T-cell (primary cell): ENCODE results near the gene ATP5F1D. TPM values are rescaled to one million over a fixed set of nuclear protein-coding genes. Genes with fewer than 3 reads are reported as not detected.

Experiments
- ATAC-seq, 4 experiments: fragments of 200-7000 bp in 3 of 4; fragments of 150-1000 bp in 1 of 4; cut with Tn5 transposase; replicated peaks in 1 of 4; 1 replicate in 3 of 4; 2 replicates in 1 of 4; pipeline ENCODE4 v1.10.0; 2021; ENCODE audit warnings: moderate library complexity in 3 of 4, mild to moderate bottlenecking in 2 of 4, moderate number of reproducible peaks in 1 of 4
- CTCF ChIA-PET, 2 donors: fragments of 300-600 bp; sonication (Branson Sonifier 250); formaldehyde crosslinking; loops; one replicate each; lab custom pipeline; 2022; ENCODE audit warnings: antibody characterized with exemption in 2 of 2; lab: Charles Lee
- POLR2A ChIA-PET, 2 donors: fragments of 300-600 bp; sonication (Branson Sonifier 250); formaldehyde crosslinking; loops; one replicate each; lab custom pipeline; 2022; ENCODE audit warnings: antibody characterized with exemption in 2 of 2; lab: Charles Lee
- DNase-seq, 35 experiments: peaks; one replicate each; pipeline versions ENCODE4 v3.0.0 to v3.0.0-alpha.2; 2013 to 2023
- H3K27ac ChIP-seq: one replicate; pipeline ENCODE4 v1.5.1; 2013; ENCODE audit warnings: low read length
- H3K27me3 ChIP-seq, 2 experiments: replicated peaks in 1 of 2; 1 replicate in 1 of 2; 2 replicates in 1 of 2; pipeline versions ENCODE4 v1.6.1 to v1.7.0; 2013; ENCODE audit warnings: low read length in 1 of 2, mixed read lengths in 1 of 2; ENCODE audit not compliant: control insufficient read depth in 2 of 2, insufficient read depth in 2 of 2; ENCODE audit errors: extremely low read depth in 1 of 2
- H3K36me3 ChIP-seq, 2 donors: 1 replicate in 1 of 2; 2 replicates in 1 of 2; pipeline versions ENCODE4 v1.6.1 to v1.7.0; 2013; ENCODE audit warnings: low read length in 1 of 2; ENCODE audit not compliant: control insufficient read depth in 2 of 2, insufficient read depth in 1 of 2; ENCODE audit errors: extremely low read depth in 1 of 2
- H3K4me1 ChIP-seq, 2 experiments: 1 replicate in 1 of 2; 2 replicates in 1 of 2; pipeline versions ENCODE4 v1.6.1 to v1.7.0; 2013; ENCODE audit warnings: low read length in 2 of 2, mixed read lengths in 1 of 2; ENCODE audit not compliant: insufficient read depth in 2 of 2, control insufficient read depth in 1 of 2; ENCODE audit errors: extremely low read depth in 1 of 2
- H3K4me3 ChIP-seq, 2 donors: 1 replicate in 1 of 2; 2 replicates in 1 of 2; pipeline versions ENCODE4 v1.5.1 to v1.7.0; 2013; ENCODE audit warnings: mild to moderate bottlenecking in 2 of 2, low read length in 1 of 2, moderate library complexity in 1 of 2; ENCODE audit not compliant: control insufficient read depth in 1 of 2; ENCODE audit errors: extremely low read depth in 1 of 2
- H3K9me3 ChIP-seq: 2 replicates; pipeline ENCODE4 v1.7.0; 2013
- H3K27ac Mint-ChIP-seq, 2 donors: one replicate each; pipeline ENCODE4 v1.8.0; 2020 to 2021; ENCODE audit warnings: mild to moderate bottlenecking in 2 of 2, mixed read lengths in 2 of 2
- H3K27me3 Mint-ChIP-seq, 2 donors: one replicate each; pipeline ENCODE4 v1.8.0; 2021 to 2022; ENCODE audit warnings: mixed read lengths in 2 of 2
- H3K36me3 Mint-ChIP-seq: one replicate; pipeline ENCODE4 v1.8.0; 2021; ENCODE audit warnings: mixed read lengths
- H3K4me1 Mint-ChIP-seq, 3 donors: one replicate each; pipeline ENCODE4 v1.8.0; 2020 to 2022; ENCODE audit warnings: mixed read lengths in 3 of 3, mild to moderate bottlenecking in 1 of 3
- H3K4me3 Mint-ChIP-seq, 3 donors: one replicate each; pipeline ENCODE4 v1.8.0; 2020 to 2022; ENCODE audit warnings: mild to moderate bottlenecking in 3 of 3, mixed read lengths in 3 of 3, moderate library complexity in 3 of 3
- H3K9me3 Mint-ChIP-seq, 3 donors: one replicate each; pipeline ENCODE4 v1.8.0; 2020 to 2022; ENCODE audit warnings: mixed read lengths in 3 of 3
- WGBS: methylation state at CpG from one replicate; pipeline ENCODE4 v1.1.5; 2013; ENCODE audit warnings: missing lambda C conversion rate; ENCODE audit not compliant: insufficient coverage; 5-methylcytosine and 5-hydroxymethylcytosine counted together
- total RNA-seq, 35 experiments: library from RNA in 6 of 35; stranded (reverse) in 6 of 35; fragments of 120-200 nt in 1 of 35; gene quantifications; one replicate each; pipeline versions ENCODE4 v1.2.1 to v1.2.4 and lab custom pipeline; 2013 to 2026

ATP5F1D gene
- total RNA-seq, 5 donors from 2014 or later (not counting 1 experiment from before 2014, with no cell fraction given), result 117 to 233 (median 155) TPM

DNA sequence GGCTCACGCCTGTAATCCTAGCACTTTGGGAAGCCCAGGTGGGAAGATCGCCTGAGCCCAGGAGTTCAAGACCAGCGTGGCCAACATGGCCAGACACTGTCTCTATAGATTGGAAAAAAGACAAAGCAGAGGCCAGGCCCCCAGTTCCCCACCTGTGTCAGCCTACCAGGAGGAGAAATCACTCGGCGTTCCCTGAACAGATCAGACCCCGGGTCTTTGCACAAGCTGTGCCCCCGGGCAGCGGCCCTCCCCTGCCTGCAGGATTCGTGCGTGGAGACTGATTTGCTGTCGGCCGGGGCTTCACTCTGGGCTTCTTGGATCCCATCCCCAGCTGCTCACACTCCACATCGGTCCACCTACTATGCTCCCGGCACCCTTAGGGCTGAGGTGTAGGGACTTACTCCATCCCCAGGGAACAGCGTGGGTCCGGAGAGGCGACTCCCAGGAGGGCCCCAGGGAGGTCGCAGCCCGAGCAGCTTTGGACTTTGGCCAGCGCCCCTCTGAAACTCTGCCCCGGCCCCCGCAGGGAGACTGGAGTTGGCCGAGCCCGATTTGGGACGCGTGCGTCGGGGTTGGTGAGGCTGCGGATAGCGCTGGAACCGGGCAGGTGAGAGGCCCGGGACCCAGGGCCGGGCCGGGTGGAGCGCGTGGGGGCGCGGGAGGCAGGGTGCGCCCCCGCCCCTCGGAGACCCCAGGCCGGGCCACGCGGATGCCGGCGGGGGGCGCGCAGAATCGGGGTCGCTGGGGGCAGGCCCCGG lies 43.6 kb downstream of the ATP5F1D start:
- no peak for DNase-seq
- POLR2A ChIA-PET, result no interaction called here
- peaks cover 0 to 11% of the 10 kb centered on the region in 2 experiments for H3K4me1 ChIP-seq
- CTCF ChIA-PET, result no interaction called here
- Mint-ChIP-seq H3K9me3 (no peaks in the 10 kb centered on the region), H3K4me1 (peaks cover 7 to 13% (median 10%) of the 10 kb centered on the region in 3 donors), H3K27ac (no peak overlapping the region), H3K4me3 (peak overlapping the region; percentile 25 to 62 (median 26)), H3K36me3 (peaks cover 3% of the 10 kb centered on the region), H3K27me3 (peaks cover 18 to 36% of the 10 kb centered on the region in 2 donors)
- H3K36me3 ChIP-seq, result no peaks in the 10 kb centered on the region
- no peak overlapping the region for H3K4me3 ChIP-seq
- ATAC-seq, result no peak
- 21% methylated on average over 49 of the region's 51 CpGs for WGBS
- H3K27ac ChIP-seq, result no peak overlapping the region
- H3K9me3 ChIP-seq, result no peaks in the 10 kb centered on the region
- peaks cover 0 to 65% of the 10 kb centered on the region in 2 experiments for H3K27me3 ChIP-seq

GRCh38 chr19:1285737-1286360 lies 44.3 kb downstream of the ATP5F1D start, which contains the start of gene EFNA2:
Gene EFNA2 (plus strand): TSS chr19:1285873. CDS start chr19:1286169, 296 bp downstream.
- Histone ChIP-seq H3K4me3 (no peak within 1 kb of the TSS), H3K4me1 (peaks cover 0 to 10% of the 10 kb centered on the region in 2 experiments), H3K27me3 (peaks cover 0 to 72% of the 10 kb centered on the region in 2 experiments), H3K27ac (no peak within 1 kb of the TSS), H3K36me3 (no peaks in the 10 kb centered on the region), H3K9me3 (no peaks in the 10 kb centered on the region)
- Mint-ChIP-seq H3K4me1 (peaks cover 7 to 10% (median 8%) of the 10 kb centered on the region in 3 donors), H3K36me3 (no peaks in the 10 kb centered on the region), H3K4me3 (peak within 1 kb of the TSS; percentile 36 to 62 (median 45)), H3K9me3 (no peaks in the 10 kb centered on the region), H3K27me3 (peaks cover 18 to 38% of the 10 kb centered on the region in 2 donors), H3K27ac (no peak within 1 kb of the TSS)
- POLR2A ChIA-PET, result no interaction called here
- CTCF ChIA-PET, result no interaction called here
- under 1% methylated on average over 108 of the region's 113 CpGs for WGBS
- DNase-seq (no peak), ATAC-seq (peak in 2 of 4 experiments; percentile 17 to 19)

DNA sequence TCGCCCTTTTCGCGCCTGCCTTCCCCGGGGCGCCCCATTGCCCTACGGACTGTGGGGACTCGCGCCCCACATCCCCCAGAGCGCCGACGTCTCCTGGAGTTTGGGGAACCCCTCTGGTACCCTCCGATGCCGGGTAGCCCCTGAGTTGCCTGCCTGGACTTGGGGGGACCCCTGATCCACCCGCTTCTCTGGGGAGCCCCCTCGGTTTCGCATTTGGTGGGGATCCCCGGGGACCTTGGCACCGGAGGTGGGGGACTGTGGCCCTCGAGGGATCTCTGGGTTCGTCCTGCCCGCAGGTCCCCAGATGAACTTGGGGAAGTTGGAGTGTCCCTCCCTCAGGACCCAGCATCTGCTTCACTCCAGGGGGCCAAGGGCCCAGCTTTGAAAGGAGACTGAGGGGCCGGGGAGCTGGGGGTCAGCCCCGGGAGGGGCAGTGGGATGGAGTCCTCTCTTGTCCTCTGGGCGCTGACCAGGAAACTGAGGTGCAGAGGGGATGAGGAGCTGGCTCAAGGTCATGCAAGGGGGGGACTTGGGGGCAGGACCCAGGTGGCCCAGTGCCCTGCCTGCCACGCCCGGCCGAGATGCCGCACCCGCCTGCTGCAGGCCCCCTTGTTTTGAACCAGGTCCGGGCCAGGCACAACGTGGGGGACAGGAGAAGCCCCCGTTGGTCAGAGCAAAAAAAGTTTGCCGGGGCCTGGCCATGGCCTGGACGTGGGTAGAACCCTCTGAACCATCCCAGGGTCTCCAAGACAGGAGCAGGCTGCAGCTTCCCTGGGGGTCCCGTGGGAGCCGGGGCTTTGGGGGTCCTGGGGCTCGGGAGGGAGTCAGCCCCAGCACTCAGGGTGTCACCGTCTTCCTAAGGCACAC lies 45.2 kb downstream of the ATP5F1D start:
- peaks cover 7 to 10% (median 8%) of the 10 kb centered on the region in 3 donors for H3K4me1 Mint-ChIP-seq
- ATAC-seq, result no peak
- ChIA-PET POLR2A (no interaction called here), CTCF (no interaction called here)
- H3K4me3 Mint-ChIP-seq, result peak overlapping the region; percentile 36 to 62 (median 45)
- no peak overlapping the region for H3K27ac Mint-ChIP-seq
- peaks cover 0 to 10% of the 10 kb centered on the region in 2 experiments for H3K4me1 ChIP-seq
- 46% methylated on average over 29 of the region's 38 CpGs for WGBS
- no peak overlapping the region for H3K27ac ChIP-seq
- no peak for DNase-seq
- peaks cover 18 to 40% of the 10 kb centered on the region in 2 donors for H3K27me3 Mint-ChIP-seq
- H3K27me3 ChIP-seq, result peaks cover 0 to 81% of the 10 kb centered on the region in 2 experiments
- no peak overlapping the region for H3K4me3 ChIP-seq
- no peaks in the 10 kb centered on the region for H3K36me3 Mint-ChIP-seq
- H3K9me3 Mint-ChIP-seq, result no peaks in the 10 kb centered on the region
- no peaks in the 10 kb centered on the region for H3K36me3 ChIP-seq
- H3K9me3 ChIP-seq, result no peaks in the 10 kb centered on the region

DNA sequence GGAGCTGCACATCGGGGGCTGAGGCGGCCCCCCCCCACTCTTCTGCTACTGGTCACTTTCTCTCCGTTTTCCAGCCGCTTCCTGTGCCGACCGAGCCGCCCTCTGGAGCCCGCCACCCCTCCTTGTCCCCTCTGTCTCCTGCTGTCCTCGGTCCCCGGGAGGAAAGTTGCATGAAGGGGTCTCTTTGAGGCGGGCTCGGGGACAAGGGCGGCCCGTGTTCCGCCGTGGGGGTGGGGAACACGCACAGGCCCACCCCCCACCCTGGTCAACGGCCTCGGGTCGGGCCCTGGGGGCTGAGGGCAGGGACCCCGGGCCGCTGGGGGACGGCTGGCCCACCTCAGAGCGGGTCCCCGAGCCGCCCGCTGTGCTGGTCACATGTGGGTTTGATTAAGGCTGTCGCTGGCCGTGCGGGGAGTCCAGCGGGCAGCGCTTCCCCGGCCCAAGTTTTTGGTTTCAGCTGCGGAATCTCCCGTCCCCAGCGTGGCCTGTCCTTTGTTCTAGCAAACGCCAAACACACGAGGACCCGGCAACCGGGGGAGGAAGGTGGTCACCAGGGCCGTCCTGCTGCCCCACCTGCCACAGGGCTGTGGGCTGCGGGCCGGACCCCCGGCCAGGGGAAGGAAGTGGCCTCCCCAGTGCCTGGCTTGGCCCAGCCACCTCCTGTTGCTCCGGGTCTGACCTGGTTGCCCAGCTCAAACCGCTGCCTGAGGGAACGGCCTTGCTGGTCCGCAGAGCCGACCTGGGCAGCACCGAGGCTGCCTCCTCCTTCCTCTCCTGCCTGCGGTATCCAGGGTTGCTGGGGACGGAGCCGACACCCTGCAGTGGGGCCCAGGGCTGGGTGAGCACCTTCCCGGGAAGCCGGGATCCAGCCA lies 46.0 kb downstream of the ATP5F1D start:
- DNase-seq (no peak), ATAC-seq (no peak)
- Histone ChIP-seq H3K36me3 (no peaks in the 10 kb centered on the region), H3K27me3 (peaks cover 0 to 90% of the 10 kb centered on the region in 2 experiments), H3K4me1 (peaks cover 0 to 10% of the 10 kb centered on the region in 2 experiments), H3K9me3 (no peaks in the 10 kb centered on the region), H3K4me3 (no peak overlapping the region), H3K27ac (no peak overlapping the region)
- ChIA-PET POLR2A (no interaction called here), CTCF (no interaction called here)
- 28% methylated on average over 44 of the region's 55 CpGs for WGBS
- Mint-ChIP-seq H3K4me3 (no peak overlapping the region), H3K36me3 (no peaks in the 10 kb centered on the region), H3K9me3 (no peaks in the 10 kb centered on the region), H3K4me1 (peaks cover 7 to 10% (median 8%) of the 10 kb centered on the region in 3 donors), H3K27me3 (peaks cover 25 to 46% of the 10 kb centered on the region in 2 donors), H3K27ac (no peak overlapping the region)

- Histone ChIP-seq H3K4me3 (no peak overlapping the region), H3K4me1 (peaks cover 0 to 10% of the 10 kb centered on the region in 2 experiments), H3K27ac (no peak overlapping the region), H3K36me3 (no peaks in the 10 kb centered on the region), H3K9me3 (no peaks in the 10 kb centered on the region), H3K27me3 (peaks cover 0 to 92% of the 10 kb centered on the region in 2 experiments)
- ChIA-PET POLR2A (no interaction called here), CTCF (no interaction called here)
- Mint-ChIP-seq H3K4me3 (no peak overlapping the region), H3K9me3 (no peaks in the 10 kb centered on the region), H3K27ac (no peak overlapping the region), H3K36me3 (no peaks in the 10 kb centered on the region), H3K4me1 (peaks cover 7 to 10% (median 8%) of the 10 kb centered on the region in 3 donors), H3K27me3 (peaks cover 26 to 51% of the 10 kb centered on the region in 2 donors)
- ATAC-seq (no peak), DNase-seq (peak in 1 of 35 experiments; percentile 6)
- WGBS, result 87% methylated on average over 16 of the region's 18 CpGs
Observed at GRCh38 chr19:1288226-1288612, 46.7 kb downstream of the ATP5F1D start.
